Neural progenitor cell (in vitro differentiated cells): Measurements from ENCODE around the gene RNH1. TPM values are rescaled to one million over a fixed set of nuclear protein-coding genes. Genes with fewer than 3 reads are reported as not detected.
A peak's percentile ranks its signal among the peaks of the same experiment; 100 is the strongest.

ENCODE experiments used
- DNase-seq: peaks from one replicate; pipeline ENCODE4 v3.0.0-alpha.2; 2016; ENCODE audit warnings: low spot score
- H2AFZ ChIP-seq: fragments of 200-600 bp; sonication (generic); replicated peaks from 2 replicates; pipeline ENCODE4 v1.6.1; 2016; ENCODE audit warnings: antibody characterized with exemption
- H3F3A ChIP-seq: fragments of 200-600 bp; sonication (generic); 2 replicates; pipeline ENCODE4 v1.6.1; 2016; ENCODE audit warnings: antibody characterized with exemption, low read depth
- H3K27ac ChIP-seq: fragments of 200-600 bp; sonication (generic); 2 replicates; pipeline ENCODE4 v1.5.1; 2016; ENCODE audit warnings: mild to moderate bottlenecking
- H3K27me3 ChIP-seq: fragments of 200-600 bp; sonication (generic); 2 replicates; pipeline ENCODE4 v1.6.1; 2016; ENCODE audit warnings: mild to moderate bottlenecking, moderate library complexity
- H3K36me3 ChIP-seq: fragments of 200-600 bp; sonication (generic); 2 replicates; pipeline ENCODE4 v1.5.1; 2016
- H3K4me1 ChIP-seq: fragments of 200-600 bp; sonication (generic); 2 replicates; pipeline ENCODE4 v1.6.1; 2016; ENCODE audit warnings: mixed run types
- H3K4me2 ChIP-seq: fragments of 200-600 bp; sonication (generic); 2 replicates; pipeline ENCODE4 v1.6.1; 2016
- H3K4me3 ChIP-seq: fragments of 200-600 bp; sonication (generic); 2 replicates; pipeline ENCODE4 v1.5.1; 2016
- H3K79me2 ChIP-seq: fragments of 200-600 bp; sonication (generic); 2 replicates; pipeline ENCODE4 v1.6.1; 2016; ENCODE audit warnings: low read depth
- H3K9ac ChIP-seq: fragments of 200-600 bp; sonication (generic); 2 replicates; pipeline ENCODE4 v1.6.1; 2016
- H3K9me3 ChIP-seq: fragments of 200-600 bp; sonication (generic); 2 replicates; pipeline ENCODE4 v1.5.1; 2016; ENCODE audit warnings: low read depth
- H4K20me1 ChIP-seq: fragments of 200-600 bp; sonication (generic); 2 replicates; pipeline ENCODE4 v1.6.1; 2016; ENCODE audit warnings: low read depth
- H3K27ac Mint-ChIP-seq: 3 replicates; pipeline ENCODE4 v1.8.0; 2021; ENCODE audit warnings: mixed read lengths
- H3K27me3 Mint-ChIP-seq: 2 replicates; pipeline ENCODE4 v1.8.0; 2022; ENCODE audit warnings: low read depth, mild to moderate bottlenecking, inconsistent platforms, moderate library complexity, mixed read lengths; ENCODE audit not compliant: insufficient read depth
- H3K36me3 Mint-ChIP-seq: 3 replicates; pipeline ENCODE4 v1.8.0; 2021; ENCODE audit warnings: mixed read lengths
- H3K4me1 Mint-ChIP-seq: 3 replicates; pipeline ENCODE4 v1.8.0; 2021; ENCODE audit warnings: mixed read lengths
- H3K4me3 Mint-ChIP-seq: 3 replicates; pipeline ENCODE4 v1.8.0; 2021; ENCODE audit warnings: mild to moderate bottlenecking, moderate library complexity, mixed read lengths
- H3K9me3 Mint-ChIP-seq: 3 replicates; pipeline ENCODE4 v1.8.0; 2020; ENCODE audit warnings: mixed read lengths
- EZH2 ChIP-seq: fragments of 200-600 bp; sonication (generic); IDR thresholded peaks from 2 replicates; pipeline ENCODE4 v1.6.1; 2017; ENCODE audit warnings: antibody characterized with exemption, mild to moderate bottlenecking, moderate library complexity
- EZH2phosphoT487 ChIP-seq: fragments of 200-600 bp; sonication (generic); IDR thresholded peaks from 2 replicates; pipeline ENCODE4 v1.6.1; 2017; ENCODE audit warnings: antibody characterized with exemption
- total RNA-seq: library from RNA; depleted of rRNA; stranded (reverse); fragments of >200 nt; gene quantifications from 2 replicates; pipeline ENCODE4 v1.2.3, GENCODE V29; 2015; ENCODE audit warnings: low replicate concordance
- TF ChIP-seq, protein P1 (sequence below): fragments of 200-600 bp; sonication (generic); IDR thresholded peaks from 2 replicates; pipeline ENCODE4 v1.5.1; 2017; ENCODE audit warnings: antibody characterized with exemption, mild to moderate bottlenecking

Gene RNH1
- total RNA-seq, 1 donor from 2014 or later = 10.5 TPM

DNA sequence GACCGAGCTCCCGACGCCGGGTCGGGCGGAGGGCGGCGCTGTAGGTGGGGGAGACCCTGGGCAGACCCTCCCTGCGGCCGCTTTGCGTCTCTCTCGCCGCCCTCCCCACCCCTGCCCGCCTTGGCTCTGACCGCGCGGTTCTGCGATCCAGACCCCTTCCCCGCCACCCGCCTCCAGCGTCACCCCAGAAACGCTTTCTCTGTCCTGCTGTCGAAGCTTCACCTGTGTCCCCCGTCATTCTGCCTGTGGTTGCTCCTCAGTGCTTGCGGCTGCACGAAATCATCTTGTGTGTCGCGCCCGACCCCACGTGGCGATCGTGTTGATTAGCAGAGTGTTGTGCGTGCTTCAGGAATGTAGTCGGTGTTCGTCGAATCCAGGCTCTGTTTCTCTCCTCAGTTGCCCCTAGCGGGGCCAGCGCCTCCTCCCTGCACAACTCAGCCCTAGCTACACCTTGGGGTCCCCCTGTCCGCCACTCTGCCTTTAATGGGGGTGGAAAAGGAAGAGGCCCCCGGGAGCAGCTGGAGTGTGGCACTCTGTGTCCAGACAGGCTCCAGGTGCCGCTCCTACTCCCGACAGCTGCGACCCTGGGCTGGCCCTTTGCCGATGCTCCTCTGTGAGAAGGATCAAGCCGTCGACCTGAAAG is 56.1 kb downstream of the RNH1 start:
- H3K27me3 Mint-ChIP-seq = peaks cover 5% of the 10 kb centered on the region
- H3K4me1 Mint-ChIP-seq = peaks cover 15% of the 10 kb centered on the region
- peak overlapping the region; percentile 100 for H3K4me3 Mint-ChIP-seq
- no peaks in the 10 kb centered on the region for H3K9me3 Mint-ChIP-seq
- Histone ChIP-seq H3K27ac (no peak overlapping the region), H3K36me3 (no peaks in the 10 kb centered on the region), H3K9me3 (no peaks in the 10 kb centered on the region), H3K4me1 (peaks cover 4% of the 10 kb centered on the region), H3K4me2 (peak overlapping the region; percentile 92), H3K4me3 (peak overlapping the region; percentile 69), H3F3A (peaks cover 33% of the 10 kb centered on the region), H3K79me2 (peaks cover 64% of the 10 kb centered on the region), H3K27me3 (no peaks in the 10 kb centered on the region), H3K9ac (peak overlapping the region; percentile 35), H2AFZ (no peak overlapping the region), H4K20me1 (peaks cover 32% of the 10 kb centered on the region)
- peak overlapping the region; percentile 76 for H3K27ac Mint-ChIP-seq
- H3K36me3 Mint-ChIP-seq = peaks cover 11% of the 10 kb centered on the region
- DNase-seq = peak; percentile 85
- no peak for TF ChIP-seq EZH2
- TF ChIP-seq, protein P1, sequence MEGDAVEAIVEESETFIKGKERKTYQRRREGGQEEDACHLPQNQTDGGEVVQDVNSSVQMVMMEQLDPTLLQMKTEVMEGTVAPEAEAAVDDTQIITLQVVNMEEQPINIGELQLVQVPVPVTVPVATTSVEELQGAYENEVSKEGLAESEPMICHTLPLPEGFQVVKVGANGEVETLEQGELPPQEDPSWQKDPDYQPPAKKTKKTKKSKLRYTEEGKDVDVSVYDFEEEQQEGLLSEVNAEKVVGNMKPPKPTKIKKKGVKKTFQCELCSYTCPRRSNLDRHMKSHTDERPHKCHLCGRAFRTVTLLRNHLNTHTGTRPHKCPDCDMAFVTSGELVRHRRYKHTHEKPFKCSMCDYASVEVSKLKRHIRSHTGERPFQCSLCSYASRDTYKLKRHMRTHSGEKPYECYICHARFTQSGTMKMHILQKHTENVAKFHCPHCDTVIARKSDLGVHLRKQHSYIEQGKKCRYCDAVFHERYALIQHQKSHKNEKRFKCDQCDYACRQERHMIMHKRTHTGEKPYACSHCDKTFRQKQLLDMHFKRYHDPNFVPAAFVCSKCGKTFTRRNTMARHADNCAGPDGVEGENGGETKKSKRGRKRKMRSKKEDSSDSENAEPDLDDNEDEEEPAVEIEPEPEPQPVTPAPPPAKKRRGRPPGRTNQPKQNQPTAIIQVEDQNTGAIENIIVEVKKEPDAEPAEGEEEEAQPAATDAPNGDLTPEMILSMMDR = peak; percentile 37
- no peak for TF ChIP-seq EZH2phosphoT487

DNA sequence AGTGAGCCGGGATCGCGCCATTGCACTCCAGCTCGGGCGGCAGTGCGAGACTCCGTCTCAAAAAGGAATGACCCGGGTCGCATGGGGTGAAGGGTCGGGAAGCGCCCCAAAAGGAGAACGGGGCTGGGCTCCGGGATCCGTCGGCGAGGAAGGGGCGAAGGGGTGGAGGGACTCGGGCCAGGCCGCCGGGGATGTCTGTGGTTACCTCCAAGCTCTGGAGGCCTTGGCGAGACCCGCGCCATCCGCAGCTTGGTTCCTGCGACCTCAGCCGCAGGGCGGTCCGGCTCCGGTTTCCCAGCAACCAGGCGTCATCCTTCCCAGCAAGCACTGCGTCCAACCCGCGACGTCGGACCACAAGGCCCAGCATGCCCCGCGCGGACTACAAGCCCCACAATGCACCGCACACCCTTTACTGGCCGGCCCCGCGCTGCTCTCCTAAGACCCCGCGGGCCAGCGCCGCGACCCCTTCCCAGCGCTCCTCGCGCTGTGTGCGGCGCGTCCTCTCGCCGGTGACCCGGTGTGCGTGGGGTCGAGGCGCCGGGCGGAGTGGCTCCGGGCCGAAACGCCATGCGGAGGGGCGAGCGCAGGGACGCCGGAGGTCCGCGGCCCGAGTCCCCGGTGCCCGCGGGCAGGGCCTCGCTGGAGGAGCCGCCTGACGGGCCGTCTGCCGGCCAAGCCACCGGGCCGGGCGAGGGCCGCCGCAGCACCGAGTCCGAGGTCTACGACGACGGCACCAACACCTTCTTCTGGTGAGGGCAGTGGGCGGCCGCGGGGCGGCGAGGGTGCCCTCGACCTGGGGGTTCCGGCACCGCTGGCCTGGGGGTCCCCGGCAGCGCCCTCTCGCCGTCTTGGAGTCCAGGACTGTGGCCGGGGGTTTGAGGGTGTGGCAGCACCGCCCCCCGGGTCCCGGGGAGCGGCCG is 56.9 kb downstream of the RNH1 start, which contains the start of gene PTDSS2:
Gene PTDSS2, plus strand, starts transcription at position 391 of the 920 bp plus-strand sequence. Its CDS starts 177 bp downstream, at position 568.
- Mint-ChIP-seq H3K4me3 (peak within 1 kb of the TSS; percentile 100), H3K36me3 (peaks cover 11% of the 10 kb centered on the region)
- H3K27ac ChIP-seq = no peak within 1 kb of the TSS

DNA sequence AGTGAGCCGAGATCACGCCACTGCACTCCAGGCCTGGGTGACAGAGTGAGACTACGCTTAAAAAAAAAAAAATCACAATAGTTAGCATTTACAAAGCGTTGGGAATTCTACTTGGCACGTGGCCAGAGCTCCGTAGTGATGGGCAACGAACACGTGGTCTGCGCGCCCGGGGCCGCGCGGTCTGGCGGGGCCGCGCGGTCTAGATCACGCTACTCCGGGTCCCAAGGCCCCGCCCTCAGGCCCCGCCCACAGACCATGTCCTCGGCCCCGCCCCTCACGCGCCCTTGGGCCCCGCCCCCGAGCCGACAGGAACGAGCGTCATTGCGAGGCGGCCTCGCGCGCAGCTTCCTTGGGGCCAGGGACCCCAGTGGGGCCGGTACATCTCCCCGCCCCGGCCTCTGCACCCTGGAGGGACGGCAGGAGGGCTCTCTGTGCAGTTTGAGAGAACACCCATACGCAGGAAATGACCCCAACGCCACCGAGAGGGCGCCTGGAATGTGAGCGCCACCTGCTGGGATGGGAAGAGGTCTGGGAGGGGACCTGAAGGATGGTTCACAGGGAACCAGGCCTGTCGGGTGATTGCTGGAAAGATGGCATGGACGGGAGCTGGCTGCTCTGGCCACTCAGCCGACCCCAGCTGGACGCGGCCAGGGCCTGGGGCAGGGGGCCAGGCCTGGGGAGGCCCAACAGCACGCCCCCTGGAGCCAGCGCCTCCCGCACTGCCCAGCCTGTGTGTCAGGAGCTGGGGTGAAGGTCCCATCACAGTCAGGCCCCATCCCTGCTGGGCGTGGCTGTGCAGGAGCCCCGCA is 58.9 kb downstream of the RNH1 start:
- peaks cover 4% of the 10 kb centered on the region for H3K4me1 ChIP-seq
- Mint-ChIP-seq H3K36me3 (peaks cover 7% of the 10 kb centered on the region), H3K4me3 (peak overlapping the region; percentile 91), H3K27ac (peak overlapping the region; percentile 92), H3K27me3 (peaks cover 5% of the 10 kb centered on the region), H3K4me1 (peaks cover 26% of the 10 kb centered on the region), H3K9me3 (no peaks in the 10 kb centered on the region)
- TF ChIP-seq, protein P1 = peak; percentile 84
- TF ChIP-seq EZH2 = no peak
- no peaks in the 10 kb centered on the region for H3K36me3 ChIP-seq
- no peak overlapping the region for H3K9ac ChIP-seq
- DNase-seq = peak; percentile 97
- peaks cover 33% of the 10 kb centered on the region for H3F3A ChIP-seq
- H3K27me3 ChIP-seq = no peaks in the 10 kb centered on the region
- H3K4me2 ChIP-seq = peak overlapping the region; percentile 84
- H3K27ac ChIP-seq = no peak overlapping the region
- H2AFZ ChIP-seq = peak overlapping the region; percentile 91
- peaks cover 21% of the 10 kb centered on the region for H4K20me1 ChIP-seq
- no peaks in the 10 kb centered on the region for H3K9me3 ChIP-seq
- peaks cover 38% of the 10 kb centered on the region for H3K79me2 ChIP-seq
- peak overlapping the region; percentile 79 for H3K4me3 ChIP-seq

More for the DNA sequence above, 56.9 kb downstream of the RNH1 start, which contains the start of gene PTDSS2:
- Histone ChIP-seq H2AFZ (peak within 1 kb of the TSS; percentile 60), H3K36me3 (no peaks in the 10 kb centered on the region), H3K4me3 (peak within 1 kb of the TSS; percentile 69), H3K4me1 (peaks cover 4% of the 10 kb centered on the region), H3K4me2 (peak within 1 kb of the TSS; percentile 92), H3K9me3 (no peaks in the 10 kb centered on the region), H3K27me3 (no peaks in the 10 kb centered on the region), H3K9ac (peak within 1 kb of the TSS; percentile 35), H4K20me1 (peaks cover 26% of the 10 kb centered on the region), H3K79me2 (peaks cover 56% of the 10 kb centered on the region), H3F3A (peaks cover 33% of the 10 kb centered on the region)
- TF ChIP-seq EZH2phosphoT487 (no peak), EZH2 (peak; percentile 5)
- Mint-ChIP-seq H3K27me3 (peaks cover 5% of the 10 kb centered on the region), H3K9me3 (no peaks in the 10 kb centered on the region), H3K4me1 (peaks cover 17% of the 10 kb centered on the region), H3K27ac (peak within 1 kb of the TSS; percentile 76)
- DNase-seq = peak; percentile 99
